GM21447 (cell line): Measurements from ENCODE around the gene ABCC12.
A peak's percentile ranks its signal among the peaks of the same experiment; 100 is the strongest.
"Not testable (repeated sequence)": the region's sequence is repeated elsewhere in the genome, so short reads cannot be mapped to it uniquely, and the experiment has no call there.

Experiments used
- ATAC-seq: cut with Tn5 transposase; IDR thresholded peaks from one replicate; pipeline ENCODE4 v1.9.1; 2021; ENCODE audit not compliant: unreplicated experiment

Gene ABCC12

DNA sequence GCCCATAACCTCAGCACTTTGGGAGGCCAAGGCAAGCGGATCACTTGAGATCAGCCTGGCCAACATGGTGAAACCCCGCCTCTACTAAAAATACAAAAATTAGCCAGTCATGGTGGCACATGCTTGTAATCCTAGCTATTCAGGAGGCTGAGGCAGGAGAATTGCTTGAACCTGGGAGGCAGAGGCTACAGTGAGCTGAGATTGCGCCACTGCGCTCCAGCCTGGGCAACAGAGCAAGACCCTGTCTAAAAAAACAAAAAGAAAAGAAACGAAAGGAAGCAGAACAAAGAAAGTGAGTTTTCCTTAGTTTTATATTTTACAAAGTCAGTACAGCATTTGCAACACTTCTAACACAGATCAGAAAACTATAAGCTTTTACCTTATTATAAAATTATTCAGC lies 10.8 kb upstream of the ABCC12 start:
- not testable (repeated sequence) for ATAC-seq

DNA sequence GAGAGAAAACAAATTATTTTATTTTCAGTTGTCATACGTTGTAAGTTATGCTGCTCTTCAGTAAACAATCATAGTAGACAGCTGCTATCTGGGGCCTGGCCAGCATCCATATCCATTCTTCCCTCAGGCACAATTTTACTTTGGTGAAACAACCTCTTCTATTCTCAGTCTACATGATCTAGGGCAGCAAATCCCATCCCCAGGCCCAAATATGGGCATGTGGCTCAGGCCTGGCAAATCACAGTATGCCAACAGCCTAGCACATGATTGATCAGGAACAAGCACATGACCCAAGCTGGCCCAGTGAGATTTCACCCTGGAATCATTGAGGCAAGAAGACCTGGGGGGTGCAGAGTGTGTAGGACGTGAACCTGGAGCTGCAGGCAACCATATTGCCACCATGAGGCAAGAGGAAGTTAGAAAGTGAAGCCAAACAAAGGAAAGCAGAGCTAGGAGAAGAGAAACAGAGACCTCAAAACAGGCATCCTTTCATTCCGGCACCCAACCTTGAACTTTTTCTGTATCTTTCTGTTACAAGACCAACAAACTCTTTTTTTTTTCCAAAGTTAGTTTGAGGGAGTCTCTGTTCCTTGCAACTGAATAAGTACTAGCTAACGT lies 10.3 kb upstream of the ABCC12 start:
- ATAC-seq: no peak

DNA sequence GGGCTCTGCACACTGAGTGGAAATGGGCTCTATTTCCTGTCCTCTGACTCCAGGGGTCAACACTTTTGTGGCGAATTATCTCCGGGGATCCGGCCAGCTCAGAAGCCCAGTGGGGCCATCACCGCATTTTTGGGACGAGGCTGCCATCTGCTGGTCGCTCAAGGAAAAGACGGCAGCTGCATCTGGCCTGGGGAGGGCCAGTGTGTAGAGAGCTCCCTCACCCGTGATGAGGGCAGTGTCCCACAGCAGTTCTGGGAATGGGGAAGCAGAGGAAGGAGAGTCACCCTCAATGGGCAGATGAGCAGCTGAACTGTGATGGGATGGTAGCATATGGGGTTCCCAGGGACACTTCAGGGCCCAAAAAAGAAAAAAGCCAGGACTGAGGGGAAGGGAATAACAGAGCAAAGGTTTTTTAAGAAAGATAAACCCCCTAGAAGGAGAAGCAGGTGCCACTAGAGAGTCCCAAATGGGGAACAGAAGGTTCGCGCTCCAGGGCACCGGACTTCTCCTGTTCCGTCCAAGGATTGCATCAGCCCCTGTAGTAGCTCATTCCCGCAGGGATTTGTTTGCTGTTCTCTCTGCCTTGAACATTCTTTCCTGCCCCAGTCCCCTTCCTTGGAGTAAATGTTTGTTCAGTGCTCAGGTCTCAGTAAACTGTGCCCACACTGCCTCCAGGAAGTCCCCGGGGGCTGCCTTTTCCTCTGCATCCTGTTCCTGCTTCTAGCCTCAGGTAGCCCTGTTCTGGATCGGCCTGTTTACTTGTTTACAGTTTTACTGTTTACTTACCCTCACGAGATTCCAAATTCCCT lies 9.3 kb upstream of the ABCC12 start:
- ATAC-seq: peak; percentile 88

DNA sequence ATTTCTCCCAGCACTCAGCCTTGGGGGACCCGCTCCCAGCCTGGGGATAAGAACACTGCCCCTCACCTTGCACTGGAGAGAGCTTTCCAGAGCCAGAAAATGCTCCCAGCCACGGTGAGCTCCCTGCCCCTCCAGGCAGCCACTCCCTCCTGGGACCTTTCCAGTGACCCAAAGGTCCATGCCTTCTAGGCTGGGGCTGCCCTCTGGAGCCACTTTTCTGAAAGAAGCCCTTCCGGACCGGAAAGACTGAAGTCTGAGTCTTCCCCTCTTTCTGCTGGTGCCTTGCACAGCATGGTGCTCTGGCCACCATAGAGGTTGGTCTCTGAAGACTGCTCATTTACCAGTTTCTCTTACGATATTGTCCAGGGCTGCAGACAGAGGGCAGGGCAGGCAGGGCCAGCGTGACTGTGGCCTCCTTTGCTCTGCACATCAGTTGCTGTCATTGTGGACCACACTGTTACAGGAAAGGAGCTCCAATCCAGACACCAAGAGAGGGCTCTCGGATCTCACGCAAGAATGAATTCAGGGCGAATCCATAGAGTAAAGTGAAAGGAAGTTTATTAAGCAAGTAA lies 7.1 kb upstream of the ABCC12 start:
- no peak for ATAC-seq

DNA sequence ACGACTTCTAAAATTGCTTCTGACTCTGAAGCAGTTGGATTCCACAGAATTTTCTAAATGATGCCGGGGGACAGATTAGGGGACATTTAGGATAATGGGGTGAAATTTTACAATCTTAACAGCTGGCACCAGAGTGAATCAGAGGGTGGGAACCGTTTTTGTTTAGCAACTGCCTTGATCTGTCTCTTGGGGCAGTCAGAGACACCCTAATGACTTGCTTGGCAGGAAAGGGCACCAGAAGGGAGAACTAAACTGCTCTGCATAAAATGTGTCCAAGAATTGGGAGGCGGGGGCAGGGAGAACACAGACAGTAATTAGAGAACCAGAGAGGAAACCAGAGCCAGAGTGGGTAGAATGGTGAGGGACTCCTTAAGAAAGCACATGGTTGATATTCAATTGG lies 6.1 kb upstream of the ABCC12 start:
- ATAC-seq: no peak

DNA sequence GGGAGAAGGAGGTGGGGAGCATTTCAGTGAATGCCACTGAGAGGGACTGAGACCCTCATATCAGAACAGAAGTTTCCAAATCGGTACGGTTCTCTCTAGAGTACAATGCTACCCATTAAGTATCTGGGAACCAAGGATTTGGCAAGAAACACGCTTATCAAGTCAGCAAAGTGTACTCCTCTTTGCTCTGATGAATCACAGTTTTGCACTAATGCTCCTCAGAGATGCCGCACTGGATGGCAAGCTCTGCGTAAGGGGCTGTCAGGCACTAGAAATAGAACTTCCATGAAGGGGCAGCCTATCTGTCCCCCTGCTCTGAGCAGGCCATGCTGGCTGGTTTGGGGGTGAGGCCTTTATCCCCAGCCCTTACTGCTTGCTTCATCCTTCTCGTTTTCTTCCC lies 4.8 kb upstream of the ABCC12 start:
- no peak for ATAC-seq

DNA sequence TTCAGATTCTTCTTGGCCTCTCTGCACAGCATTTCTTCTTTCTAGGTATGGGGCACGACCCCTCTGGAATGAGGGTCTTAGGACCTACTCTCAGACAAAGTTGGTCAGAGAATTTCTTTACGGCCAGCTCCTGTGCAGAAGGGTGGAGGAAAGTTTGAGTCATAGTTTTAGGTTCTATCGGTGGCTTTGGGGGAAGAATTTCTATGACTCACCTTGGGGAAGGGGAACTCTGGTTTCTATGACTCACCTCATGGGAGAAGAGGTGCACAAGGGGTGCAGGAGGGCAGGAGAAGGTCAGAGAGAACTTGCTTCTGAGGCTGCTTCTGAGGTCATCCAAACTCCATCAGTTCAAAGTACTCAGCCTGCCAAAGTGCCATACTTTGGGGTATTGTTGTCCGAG lies 2.5 kb upstream of the ABCC12 start:
- peak; percentile 84 for ATAC-seq

DNA sequence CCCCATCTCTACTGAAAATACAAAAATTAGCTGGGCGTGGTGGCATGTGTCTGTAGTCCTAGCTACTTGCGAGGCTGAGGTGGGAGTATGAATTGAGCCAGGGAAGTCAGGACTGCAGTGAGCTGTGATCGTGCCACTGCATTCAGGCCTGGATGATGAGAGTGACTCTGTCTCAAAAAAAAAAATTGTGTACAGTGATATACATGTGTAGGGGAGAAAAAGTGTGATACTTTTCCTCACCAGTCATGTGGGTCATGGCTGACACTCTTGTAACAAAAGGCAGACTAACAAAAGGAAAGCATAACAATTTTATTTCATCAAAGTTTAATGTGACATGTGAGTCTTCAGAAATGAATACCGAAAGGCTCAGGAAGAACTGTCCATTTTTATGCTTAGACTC lies 2.0 kb upstream of the ABCC12 start:
- ATAC-seq: no peak

DNA sequence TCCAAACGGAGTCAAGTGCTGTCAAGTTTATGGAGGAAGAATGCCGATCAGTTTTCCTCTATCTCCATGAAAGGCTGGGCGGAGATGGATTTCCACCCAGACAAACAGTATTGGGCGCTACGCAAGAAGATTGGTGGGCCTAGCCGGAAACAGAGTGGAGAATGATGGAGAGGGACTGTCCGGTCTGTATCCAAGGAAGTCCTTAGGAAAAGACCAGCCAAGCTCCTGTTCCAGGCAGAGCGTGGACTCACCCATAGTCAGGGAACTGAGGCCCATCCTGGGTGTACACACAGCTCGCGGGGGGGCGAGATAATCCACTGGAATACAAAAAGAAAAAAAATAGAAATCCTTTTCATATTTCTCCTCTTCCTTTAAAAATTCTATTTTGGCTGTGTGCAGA lies 1.5 kb upstream of the ABCC12 start:
- no peak for ATAC-seq

DNA sequence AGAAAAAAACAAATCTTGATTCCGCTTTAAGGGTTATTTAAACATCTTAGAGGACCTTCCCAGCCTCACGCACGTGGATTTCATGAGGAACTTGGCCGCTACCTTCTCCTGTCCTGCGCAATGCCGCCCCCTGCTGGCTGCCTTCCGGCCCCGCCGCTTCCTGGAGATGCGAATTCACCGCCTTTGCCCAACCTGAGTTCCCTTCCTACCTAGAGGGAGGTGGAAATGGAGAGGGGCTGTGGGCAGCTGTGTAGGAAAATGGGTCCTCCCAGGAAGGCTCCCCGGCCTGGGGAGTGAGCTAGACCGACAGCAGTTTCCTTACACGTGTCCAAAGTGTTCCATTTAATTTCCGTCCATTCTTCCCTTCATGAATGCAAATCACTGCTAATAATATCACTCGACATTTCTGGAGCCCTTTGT lies 1.0 kb upstream of the ABCC12 start:
- no peak for ATAC-seq

DNA sequence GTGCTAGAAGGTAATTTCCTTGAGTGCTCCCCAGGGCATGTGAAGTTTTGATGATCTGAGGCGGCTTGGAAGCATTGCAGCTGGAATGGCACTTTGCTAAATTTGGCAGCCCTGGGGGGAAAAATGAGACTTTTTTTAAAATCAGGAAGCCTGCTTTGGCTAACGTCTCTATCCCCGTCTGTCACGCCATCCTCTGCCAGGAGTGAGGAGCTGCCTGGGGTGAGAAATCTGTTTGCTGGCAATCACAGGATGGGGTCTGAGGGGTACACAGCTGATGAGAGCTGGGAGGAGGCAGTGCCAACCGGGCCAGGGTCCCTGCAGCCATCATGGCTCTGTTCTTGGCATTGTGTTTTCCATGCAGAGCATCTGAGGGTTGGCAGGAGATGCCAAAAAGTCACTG lies 2.0 kb downstream of the ABCC12 start:
- no peak for ATAC-seq

DNA sequence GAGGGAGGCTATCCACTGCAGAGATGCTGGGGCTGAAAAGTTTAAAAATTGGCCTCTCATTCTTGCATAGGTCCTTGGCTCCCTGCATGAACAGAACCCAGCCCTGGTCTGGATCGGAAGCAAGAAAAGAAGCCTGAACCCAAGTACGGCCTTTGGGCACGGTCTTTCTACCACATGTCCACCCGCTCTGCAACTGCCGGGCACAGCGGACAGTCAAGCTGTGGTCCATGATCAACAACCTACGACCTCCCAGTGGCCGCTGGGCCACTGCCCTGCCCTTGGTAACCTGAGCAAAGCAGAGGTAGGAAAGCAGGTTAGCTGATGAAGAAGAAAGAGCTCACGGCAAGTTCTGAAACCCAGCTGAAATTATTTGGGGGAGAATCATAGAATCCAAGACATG lies 3.6 kb downstream of the ABCC12 start:
- no peak for ATAC-seq

DNA sequence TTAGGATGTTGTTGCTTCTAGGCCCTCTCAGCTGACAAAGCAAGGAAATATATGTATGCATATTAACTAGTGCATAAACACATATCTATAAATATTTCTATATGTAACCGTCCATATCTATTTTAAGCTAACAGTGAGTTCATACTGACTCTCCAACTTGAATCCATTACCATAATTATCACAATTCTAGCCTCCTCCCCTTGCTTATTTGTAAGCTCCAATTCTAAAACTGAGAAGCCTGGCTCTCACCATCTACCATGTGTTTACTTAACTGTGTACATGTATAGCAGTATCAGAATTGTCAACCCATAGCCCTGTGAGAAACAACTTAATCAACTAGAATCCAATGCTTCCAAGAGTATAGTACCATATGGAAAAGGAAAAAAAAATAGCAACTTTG lies 5.1 kb downstream of the ABCC12 start:
- ATAC-seq: no peak

DNA sequence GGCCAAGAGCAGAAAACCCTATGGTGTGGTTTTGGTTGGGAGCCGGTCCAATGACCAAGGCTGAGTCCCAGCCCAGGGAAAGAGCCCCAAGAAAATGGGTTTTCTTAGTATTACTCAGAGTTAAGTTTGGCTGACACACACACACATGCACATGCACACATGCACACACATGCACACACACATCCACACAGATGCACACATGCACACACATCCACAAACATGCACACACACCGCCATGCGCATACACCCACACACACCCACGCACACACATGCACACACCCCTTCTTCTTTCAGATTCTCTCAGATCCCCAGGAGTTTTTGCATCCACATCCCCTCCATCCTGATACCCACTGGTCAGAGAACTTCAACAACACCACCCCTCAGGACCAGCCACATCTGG lies 9.1 kb downstream of the ABCC12 start:
- ATAC-seq: no peak

DNA sequence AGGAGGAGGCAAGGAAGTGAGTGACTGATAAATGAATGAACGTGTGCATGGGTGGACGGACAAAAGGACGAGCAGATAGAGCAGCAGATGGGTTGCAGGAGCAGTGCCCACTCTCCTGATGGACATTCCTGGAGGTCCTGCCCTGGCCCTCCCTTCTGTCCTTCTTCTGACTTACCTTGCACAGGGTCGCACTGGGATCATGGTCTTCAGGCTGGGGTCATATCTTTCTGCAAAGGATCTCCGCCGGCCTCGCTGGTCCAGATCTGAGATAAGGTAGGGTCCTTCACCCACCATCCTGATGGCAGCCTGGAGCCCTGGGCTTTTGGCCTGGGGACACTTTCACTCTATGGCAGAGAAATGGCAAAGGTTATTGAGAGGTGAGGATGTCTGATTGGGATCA lies 9.7 kb downstream of the ABCC12 start:
- no peak for ATAC-seq

DNA sequence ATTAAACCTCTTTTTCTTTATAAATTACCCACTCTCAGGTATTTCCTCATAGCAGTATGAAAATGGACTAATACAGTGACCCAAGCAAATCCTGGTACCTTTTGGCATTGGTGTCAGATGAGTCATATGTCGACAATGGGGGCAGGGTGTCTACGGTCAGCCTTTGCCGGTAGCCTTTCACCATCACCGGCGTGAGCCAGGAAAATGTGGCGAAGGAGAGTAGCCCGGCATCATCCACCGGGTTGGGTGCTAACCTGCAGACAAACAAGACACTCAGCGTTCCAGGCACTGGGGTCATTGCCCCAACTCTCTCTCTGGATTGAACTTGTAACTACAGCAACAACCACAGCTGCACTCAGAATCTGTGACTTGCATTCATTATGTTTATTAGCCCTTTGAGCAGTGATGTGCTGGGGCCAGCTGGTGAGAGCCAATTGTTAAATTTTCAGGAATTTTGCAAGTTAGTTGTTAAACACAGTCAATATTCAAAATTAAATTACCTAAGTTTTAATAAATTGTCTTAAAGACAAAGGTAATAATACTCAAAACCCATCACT lies 11.9 kb downstream of the ABCC12 start:
- no peak for ATAC-seq

DNA sequence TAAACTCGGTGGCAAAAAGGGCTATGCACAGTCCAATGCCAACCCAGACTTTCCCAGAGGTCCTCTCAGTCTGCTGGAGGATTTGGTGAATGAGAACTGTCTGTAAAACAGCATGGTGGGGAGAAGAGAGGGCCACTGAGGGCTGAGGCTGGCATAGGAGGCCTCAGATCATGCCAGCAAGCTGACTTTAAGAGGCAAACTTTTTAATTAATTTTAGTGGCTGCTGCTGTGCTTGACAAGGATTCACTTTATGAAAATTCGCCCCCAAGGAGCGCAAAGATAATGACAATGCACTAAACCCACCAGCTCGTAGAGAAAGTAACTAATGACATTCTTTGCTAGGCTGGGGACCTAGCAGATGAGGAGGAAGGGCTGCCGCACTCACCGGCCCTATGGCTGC lies 15.0 kb downstream of the ABCC12 start:
- ATAC-seq: no peak

DNA sequence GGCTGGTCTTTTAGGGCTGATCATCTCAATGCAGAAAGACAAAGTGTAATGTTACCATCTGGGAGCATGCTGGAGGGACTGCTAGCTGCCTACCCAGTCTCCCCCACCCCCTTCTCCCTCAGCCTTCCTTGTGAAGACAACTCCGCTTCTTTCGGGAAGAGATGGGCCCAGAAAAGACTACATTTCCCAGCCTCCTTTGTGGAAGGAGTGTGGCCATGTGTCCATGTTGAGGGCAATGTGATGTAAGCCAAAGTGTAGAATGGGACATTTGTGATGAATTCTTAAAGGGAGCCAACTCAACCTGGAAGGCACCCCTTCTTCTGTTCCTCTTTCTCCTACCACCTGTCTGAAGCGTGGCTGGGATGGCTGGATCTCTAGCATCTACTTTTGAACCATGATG lies 16.3 kb downstream of the ABCC12 start:
- no peak for ATAC-seq

DNA sequence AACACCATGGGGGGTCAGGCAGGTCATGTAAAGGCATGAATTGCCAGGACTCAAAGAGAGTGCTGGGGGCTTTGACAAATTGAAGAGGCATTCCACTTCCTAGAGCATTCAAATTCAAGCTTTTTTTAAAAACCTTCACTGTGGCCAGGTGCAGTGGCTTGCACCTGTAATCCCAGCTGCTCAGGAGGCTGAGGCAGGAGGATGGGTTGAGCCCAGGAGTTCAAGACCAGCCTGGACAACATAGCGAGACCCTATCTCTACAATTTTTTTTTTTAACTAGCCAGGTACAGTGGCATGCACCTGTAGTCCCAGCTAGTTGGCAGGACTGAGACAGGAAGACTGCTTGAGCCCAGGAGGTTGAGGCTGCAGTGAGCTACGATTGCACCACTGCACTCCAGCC lies 17.2 kb downstream of the ABCC12 start:
- ATAC-seq: no peak

DNA sequence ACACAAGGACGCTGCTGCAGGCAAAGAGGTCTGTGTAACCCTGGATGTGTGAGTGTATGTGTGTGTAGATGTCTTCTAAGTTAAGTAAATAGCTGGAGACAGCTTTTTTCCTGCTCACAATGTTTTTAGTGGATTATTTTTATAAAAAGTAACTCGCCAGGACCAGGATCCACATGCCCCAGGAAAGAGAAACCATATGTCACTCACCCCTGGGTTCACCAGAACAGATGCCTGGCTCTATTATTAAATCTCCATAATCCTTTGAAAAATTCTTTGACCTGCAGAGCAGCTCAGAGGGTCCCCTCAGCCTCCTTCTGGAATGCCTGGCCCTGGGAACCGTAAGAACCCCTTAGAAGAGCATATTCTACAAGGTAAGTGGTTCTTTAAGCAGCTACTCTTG lies 18.0 kb downstream of the ABCC12 start:
- no peak for ATAC-seq

DNA sequence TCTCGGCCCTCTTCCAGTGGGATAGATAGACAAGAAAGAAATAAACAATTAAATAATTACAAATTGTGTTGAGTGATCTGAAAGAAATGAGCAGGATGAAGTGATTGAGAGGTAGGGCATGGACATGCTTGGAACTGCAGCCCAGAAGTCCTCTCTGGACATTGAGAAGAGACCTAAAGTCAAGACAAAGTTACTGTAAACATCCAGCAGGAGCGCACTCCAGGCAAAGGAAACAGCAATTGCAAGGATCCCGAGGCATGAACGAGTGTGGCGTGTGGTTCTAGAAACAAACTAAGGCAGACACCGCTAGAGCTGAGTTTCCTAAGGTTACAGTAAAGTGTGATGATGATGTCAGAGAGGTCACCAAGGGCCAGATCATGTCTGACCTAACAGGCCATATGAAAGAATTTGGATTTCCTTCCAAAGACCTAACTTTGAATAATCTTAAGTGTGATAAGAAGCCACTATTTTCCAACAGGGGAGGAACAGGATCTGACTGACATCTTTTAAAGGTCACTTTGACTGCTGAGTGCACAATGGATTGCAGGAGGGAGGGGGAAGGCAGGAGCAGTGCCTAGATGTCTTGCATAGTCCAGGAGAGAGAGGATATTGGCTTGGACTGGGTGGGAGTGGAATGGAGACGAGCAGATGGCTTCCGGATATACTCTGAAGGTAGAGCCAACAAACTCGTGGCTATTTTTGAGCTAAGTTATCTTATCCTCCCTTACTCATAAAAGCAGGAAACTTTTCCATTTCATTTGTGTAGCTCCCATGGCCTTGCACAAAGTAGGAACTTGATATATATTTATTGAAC lies 19.0 kb downstream of the ABCC12 start:
- ATAC-seq: no peak
